Mesendoderm (in vitro differentiated cells): ENCODE measurements around the gene THSD8.

Source experiments
- DNase-seq: peaks from one replicate; pipeline ENCODE4 v3.0.0; 2013
- H2AK5ac ChIP-seq: 2 replicates; pipeline ENCODE4 v1.6.1; 2013; ENCODE audit warnings: low read length, inconsistent platforms
- H2BK120ac ChIP-seq: 2 replicates; pipeline ENCODE4 v1.6.1; 2013; ENCODE audit warnings: low read depth, mild to moderate bottlenecking, low read length, moderate library complexity, mixed read lengths
- H2BK15ac ChIP-seq: replicated peaks from 2 replicates; pipeline ENCODE4 v1.6.1; 2013; ENCODE audit warnings: low read depth, mild to moderate bottlenecking, moderate library complexity
- H2BK5ac ChIP-seq: 2 replicates; pipeline ENCODE4 v1.6.1; 2013; ENCODE audit warnings: low read length, inconsistent platforms
- H3K18ac ChIP-seq: 2 replicates; pipeline ENCODE4 v1.6.1; 2013; ENCODE audit warnings: mild to moderate bottlenecking, low read length, mixed read lengths
- H3K23ac ChIP-seq: one replicate; pipeline ENCODE4 v1.6.1; 2013; ENCODE audit warnings: low read length
- H3K27ac ChIP-seq: 2 replicates; pipeline ENCODE4 v1.5.1; 2013; ENCODE audit warnings: low read depth, mild to moderate bottlenecking, inconsistent platforms, low read length, moderate library complexity
- H3K27me3 ChIP-seq: 2 replicates; pipeline ENCODE4 v1.6.1; 2013; ENCODE audit warnings: low read length, control low read depth, mild to moderate bottlenecking, inconsistent platforms; ENCODE audit not compliant: insufficient read depth, poor library complexity
- H3K36me3 ChIP-seq: 2 replicates; pipeline ENCODE4 v1.6.1; 2013; ENCODE audit warnings: low read length, inconsistent platforms; ENCODE audit not compliant: control insufficient read depth, insufficient read depth
- H3K4ac ChIP-seq: one replicate; pipeline ENCODE4 v1.6.1; 2013; ENCODE audit warnings: low read depth, mild to moderate bottlenecking, low read length, moderate library complexity
- H3K4me1 ChIP-seq: 2 replicates; pipeline ENCODE4 v1.6.1; 2013; ENCODE audit warnings: low read depth, low read length, inconsistent platforms; ENCODE audit not compliant: control insufficient read depth
- H3K4me2 ChIP-seq: 2 replicates; pipeline ENCODE4 v1.6.1; 2013; ENCODE audit warnings: low read length
- H3K4me3 ChIP-seq: 2 replicates; pipeline ENCODE4 v1.5.1; 2013; ENCODE audit warnings: mild to moderate bottlenecking, low read length
- H3K56ac ChIP-seq: one replicate; pipeline ENCODE4 v1.6.1; 2013; ENCODE audit warnings: low read length
- H3K79me1 ChIP-seq: 2 replicates; pipeline ENCODE4 v1.6.1; 2013; ENCODE audit warnings: low read length, inconsistent platforms
- H3K79me2 ChIP-seq: 2 replicates; pipeline ENCODE4 v1.6.1; 2013; ENCODE audit warnings: mild to moderate bottlenecking, low read length; ENCODE audit not compliant: control insufficient read depth, insufficient read depth
- H3K9ac ChIP-seq: 2 replicates; pipeline ENCODE4 v1.6.1; 2013; ENCODE audit warnings: low read length, inconsistent platforms
- H4K5ac ChIP-seq: one replicate; pipeline ENCODE4 v1.6.1; 2013; ENCODE audit warnings: low read length
- H4K8ac ChIP-seq: one replicate; pipeline ENCODE4 v1.6.1; 2013; ENCODE audit warnings: low read depth, mild to moderate bottlenecking, control low read depth, low read length, moderate library complexity
- WGBS: extraction: QIAGEN DNeasy Blood & Tissue Kit; methylation state at CpG from one replicate; pipeline ENCODE4 v1.1.7; 2013; ENCODE audit warnings: low lambda C conversion rate, missing lambda C conversion rate; ENCODE audit not compliant: insufficient coverage; ENCODE audit errors: extremely low coverage; 5-methylcytosine and 5-hydroxymethylcytosine counted together

Gene THSD8

DNA sequence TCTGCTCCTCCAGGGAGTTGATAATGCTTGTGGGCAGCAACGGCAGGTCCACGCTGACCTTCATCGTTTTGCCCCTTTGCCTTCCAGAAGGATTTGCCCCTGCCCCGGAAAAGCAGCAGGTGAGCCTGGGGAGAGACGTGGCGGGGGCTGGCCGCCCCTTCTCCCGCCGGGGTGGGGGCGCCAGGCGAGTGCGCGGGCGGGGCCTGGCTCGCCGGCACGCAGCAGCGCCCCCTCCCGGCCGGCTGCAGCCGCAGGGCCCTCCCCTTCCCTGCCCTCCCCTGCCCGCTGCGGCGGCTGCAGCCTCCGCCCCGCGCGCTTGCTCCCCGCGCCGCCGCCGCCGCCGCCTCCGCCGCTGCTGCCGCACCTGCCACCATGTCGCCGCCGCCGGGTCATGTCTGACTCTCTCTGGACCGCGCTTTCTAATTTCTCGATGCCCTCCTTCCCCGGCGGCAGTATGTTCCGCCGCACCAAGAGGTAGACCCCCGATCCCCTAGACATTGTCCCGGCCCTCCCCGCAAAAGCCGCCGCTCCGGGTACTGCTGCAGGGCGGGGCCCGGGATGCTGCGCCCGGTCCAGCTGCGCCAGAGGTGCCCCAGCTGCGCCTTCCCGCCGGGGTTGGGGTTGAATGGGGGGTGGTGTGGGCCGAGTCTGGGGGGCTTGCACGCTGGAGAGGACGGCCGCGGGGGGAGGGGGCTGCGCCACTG is 36.5 kb downstream of the THSD8 start, which contains the start of gene MAST1:
Gene MAST1 (plus strand): TSS at position 334 of the 704 bp plus-strand sequence. CDS start 58 bp downstream, at position 392.
- Histone ChIP-seq H3K4me1 (no peaks in the 10 kb centered on the region), H3K18ac (no peak within 1 kb of the TSS), H3K4me2 (peak within 1 kb of the TSS; percentile 47), H3K9ac (peak within 1 kb of the TSS; percentile 50), H4K8ac (no peak within 1 kb of the TSS), H3K27ac (no peak within 1 kb of the TSS), H3K4ac (peak within 1 kb of the TSS; percentile 41), H3K79me1 (no peaks in the 10 kb centered on the region), H3K27me3 (no peaks in the 10 kb centered on the region), H3K36me3 (no peaks in the 10 kb centered on the region), H2BK5ac (no peak within 1 kb of the TSS), H2BK120ac (no peak within 1 kb of the TSS), H3K4me3 (peak within 1 kb of the TSS; percentile 38), H3K56ac (peak within 1 kb of the TSS; percentile 69), H3K79me2 (no peaks in the 10 kb centered on the region), H3K23ac (no peak within 1 kb of the TSS), H2BK15ac (no peak within 1 kb of the TSS), H2AK5ac (no peak within 1 kb of the TSS), H4K5ac (no peak within 1 kb of the TSS)
- peak; percentile 66 for DNase-seq
- WGBS = no CpG with 5 or more reads among the region's 69 CpGs

GRCh38 chr19:12838886-12839756 is 37.3 kb downstream of the THSD8 start:
- no CpG with 5 or more reads among the region's 21 CpGs for WGBS
- Histone ChIP-seq H2BK5ac (no peak overlapping the region), H3K79me2 (no peaks in the 10 kb centered on the region), H3K27me3 (no peaks in the 10 kb centered on the region), H4K8ac (no peak overlapping the region), H3K9ac (peak overlapping the region; percentile 26), H3K4me2 (peak overlapping the region; percentile 3), H3K4ac (peak overlapping the region; percentile 41), H2BK15ac (no peak overlapping the region), H3K4me3 (peak overlapping the region; percentile 38), H3K23ac (no peak overlapping the region), H2BK120ac (no peak overlapping the region), H3K36me3 (no peaks in the 10 kb centered on the region), H2AK5ac (no peak overlapping the region), H3K79me1 (no peaks in the 10 kb centered on the region), H4K5ac (no peak overlapping the region), H3K4me1 (no peaks in the 10 kb centered on the region), H3K18ac (no peak overlapping the region), H3K56ac (peak overlapping the region; percentile 20), H3K27ac (no peak overlapping the region)
- no peak for DNase-seq

GRCh38 chr19:12840091-12841079 is 38.5 kb downstream of the THSD8 start:
- no peak overlapping the region for H2BK120ac ChIP-seq
- peak overlapping the region; percentile 72 for H3K56ac ChIP-seq
- H3K27me3 ChIP-seq = no peaks in the 10 kb centered on the region
- H3K4me2 ChIP-seq = peak overlapping the region; percentile 43
- H4K8ac ChIP-seq = no peak overlapping the region
- no peaks in the 10 kb centered on the region for H3K79me2 ChIP-seq
- peak; percentile 98 for DNase-seq
- H3K79me1 ChIP-seq = no peaks in the 10 kb centered on the region
- no peak overlapping the region for H4K5ac ChIP-seq
- H3K4me3 ChIP-seq = peak overlapping the region; percentile 12
- no peak overlapping the region for H2BK5ac ChIP-seq
- no peak overlapping the region for H3K23ac ChIP-seq
- no CpG with 5 or more reads among the region's 43 CpGs for WGBS
- no peak overlapping the region for H3K18ac ChIP-seq
- peak overlapping the region; percentile 47 for H3K9ac ChIP-seq
- no peak overlapping the region for H3K4ac ChIP-seq
- H3K36me3 ChIP-seq = no peaks in the 10 kb centered on the region
- no peaks in the 10 kb centered on the region for H3K4me1 ChIP-seq
- H2AK5ac ChIP-seq = no peak overlapping the region
- no peak overlapping the region for H2BK15ac ChIP-seq
- H3K27ac ChIP-seq = no peak overlapping the region

- peak; percentile 98 for DNase-seq
Observed at GRCh38 chr19:12841094-12841493, 39.2 kb downstream of the THSD8 start.

DNA sequence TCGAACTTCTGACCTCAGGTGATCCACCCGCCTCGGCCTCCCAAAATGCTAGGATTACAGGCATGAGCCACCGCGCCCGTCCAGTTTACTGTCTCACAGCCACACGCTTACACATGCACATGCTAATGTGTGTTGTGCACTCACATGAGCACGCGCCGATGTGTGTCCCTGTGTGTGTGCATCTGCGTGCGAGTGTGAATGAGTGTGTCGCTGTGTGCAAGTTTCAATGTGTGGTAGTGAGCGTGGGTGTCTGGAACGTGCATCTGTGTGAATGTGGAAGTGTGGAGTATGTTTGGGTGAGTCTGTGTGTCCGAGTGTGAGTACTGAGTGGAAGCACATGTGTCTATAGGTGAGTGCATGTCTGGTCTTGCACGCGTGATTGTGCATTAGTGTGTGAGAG is 40.6 kb downstream of the THSD8 start:
- H4K5ac ChIP-seq = no peak overlapping the region
- H3K79me2 ChIP-seq = no peaks in the 10 kb centered on the region
- no peaks in the 10 kb centered on the region for H3K27me3 ChIP-seq
- no peak overlapping the region for H4K8ac ChIP-seq
- H2AK5ac ChIP-seq = no peak overlapping the region
- H3K56ac ChIP-seq = no peak overlapping the region
- no peak overlapping the region for H3K18ac ChIP-seq
- H3K36me3 ChIP-seq = no peaks in the 10 kb centered on the region
- whole genome bisulfite sequencing = 100% methylated on average over 1 of the region's 18 CpGs
- no peak overlapping the region for H3K9ac ChIP-seq
- no peaks in the 10 kb centered on the region for H3K79me1 ChIP-seq
- no peak overlapping the region for H2BK5ac ChIP-seq
- H3K4ac ChIP-seq = no peak overlapping the region
- DNase-seq = no peak
- no peak overlapping the region for H3K23ac ChIP-seq
- no peak overlapping the region for H2BK120ac ChIP-seq
- H3K4me2 ChIP-seq = no peak overlapping the region
- H3K4me1 ChIP-seq = no peaks in the 10 kb centered on the region
- H3K27ac ChIP-seq = no peak overlapping the region
- H2BK15ac ChIP-seq = no peak overlapping the region
- H3K4me3 ChIP-seq = no peak overlapping the region

More at GRCh38 chr19:12841094-12841493, 39.2 kb downstream of the THSD8 start:
- Histone ChIP-seq H3K79me2 (no peaks in the 10 kb centered on the region), H3K4me2 (peak overlapping the region; percentile 39), H3K36me3 (no peaks in the 10 kb centered on the region), H3K4me3 (peak overlapping the region; percentile 12), H2BK5ac (no peak overlapping the region), H2BK120ac (no peak overlapping the region), H3K56ac (peak overlapping the region; percentile 66), H3K4me1 (no peaks in the 10 kb centered on the region), H3K9ac (peak overlapping the region; percentile 47), H4K5ac (no peak overlapping the region), H3K18ac (no peak overlapping the region), H2BK15ac (no peak overlapping the region), H3K4ac (no peak overlapping the region), H2AK5ac (no peak overlapping the region), H4K8ac (no peak overlapping the region), H3K23ac (no peak overlapping the region), H3K27ac (no peak overlapping the region), H3K79me1 (no peaks in the 10 kb centered on the region), H3K27me3 (no peaks in the 10 kb centered on the region)
- no CpG with 5 or more reads among the region's 29 CpGs for WGBS
